GM10266 (cell line): Measurements from ENCODE around the gene MZT2B.
A peak's percentile ranks its signal among the peaks of the same experiment; 100 is the strongest.
"Not testable (repeated sequence)": the region's sequence is repeated elsewhere in the genome, so short reads cannot be mapped to it uniquely, and the experiment has no call there.

Source experiments
- DNase-seq: peaks from one replicate; pipeline ENCODE4 v3.0.0; 2012; ENCODE audit errors: extremely low spot score
- TF ChIP-seq, protein P1 (sequence below): IDR thresholded peaks from 2 replicates; pipeline ENCODE4 v1.5.1; 2012; ENCODE audit warnings: mild to moderate bottlenecking, low read depth; ENCODE audit not compliant: control insufficient read depth, insufficient read depth; ENCODE audit errors: missing control alignments

MZT2B gene

DNA sequence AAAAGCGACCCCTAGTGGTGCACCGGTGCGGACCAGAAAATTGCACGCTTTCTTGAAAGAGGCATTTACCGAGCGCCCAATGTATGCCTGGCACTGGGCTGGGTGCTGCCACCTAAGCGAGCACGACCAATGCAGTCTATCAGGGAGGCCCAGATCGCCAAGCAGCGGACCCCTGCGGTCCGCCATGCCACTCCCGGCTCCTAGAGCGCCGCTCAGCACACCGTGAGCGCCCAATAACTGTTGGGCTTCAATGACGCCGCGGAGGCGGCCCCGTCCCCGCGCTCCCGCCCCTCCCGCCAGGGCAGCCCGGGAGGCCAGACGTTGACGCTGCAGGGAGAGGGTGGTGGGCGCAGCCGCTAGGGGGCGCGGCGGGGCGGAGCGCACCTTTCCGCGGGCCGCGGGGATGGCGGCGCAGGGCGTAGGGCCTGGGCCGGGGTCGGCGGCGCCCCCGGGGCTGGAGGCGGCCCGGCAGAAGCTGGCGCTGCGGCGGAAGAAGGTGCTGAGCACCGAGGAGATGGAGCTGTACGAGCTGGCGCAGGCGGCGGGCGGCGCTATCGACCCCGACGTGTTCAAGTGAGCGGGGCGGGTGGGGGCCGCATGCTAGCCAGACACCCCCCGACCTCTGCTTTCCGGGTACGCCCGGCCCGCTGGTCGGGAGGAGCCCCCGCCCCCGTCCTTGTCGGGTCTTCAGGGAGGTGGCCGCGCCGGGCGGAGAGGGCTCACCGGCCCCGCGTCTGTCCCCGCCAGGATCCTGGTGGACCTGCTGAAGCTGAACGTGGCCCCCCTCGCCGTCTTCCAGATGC, at the start of gene MZT2B:
MZT2B (plus strand) TSS at position 383 of the 803 bp plus-strand sequence; CDS start at position 404, 21 bp downstream.
- DNase-seq = peak; percentile 94

GRCh38 chr2:130135692-130136541, 46.1 kb upstream of the MZT2B start:
- no peak for DNase-seq
- TF ChIP-seq, protein P1, sequence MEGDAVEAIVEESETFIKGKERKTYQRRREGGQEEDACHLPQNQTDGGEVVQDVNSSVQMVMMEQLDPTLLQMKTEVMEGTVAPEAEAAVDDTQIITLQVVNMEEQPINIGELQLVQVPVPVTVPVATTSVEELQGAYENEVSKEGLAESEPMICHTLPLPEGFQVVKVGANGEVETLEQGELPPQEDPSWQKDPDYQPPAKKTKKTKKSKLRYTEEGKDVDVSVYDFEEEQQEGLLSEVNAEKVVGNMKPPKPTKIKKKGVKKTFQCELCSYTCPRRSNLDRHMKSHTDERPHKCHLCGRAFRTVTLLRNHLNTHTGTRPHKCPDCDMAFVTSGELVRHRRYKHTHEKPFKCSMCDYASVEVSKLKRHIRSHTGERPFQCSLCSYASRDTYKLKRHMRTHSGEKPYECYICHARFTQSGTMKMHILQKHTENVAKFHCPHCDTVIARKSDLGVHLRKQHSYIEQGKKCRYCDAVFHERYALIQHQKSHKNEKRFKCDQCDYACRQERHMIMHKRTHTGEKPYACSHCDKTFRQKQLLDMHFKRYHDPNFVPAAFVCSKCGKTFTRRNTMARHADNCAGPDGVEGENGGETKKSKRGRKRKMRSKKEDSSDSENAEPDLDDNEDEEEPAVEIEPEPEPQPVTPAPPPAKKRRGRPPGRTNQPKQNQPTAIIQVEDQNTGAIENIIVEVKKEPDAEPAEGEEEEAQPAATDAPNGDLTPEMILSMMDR = no peak

More for the DNA sequence above, at the start of gene MZT2B:
- TF ChIP-seq, protein P1 = peak; percentile 90

- not testable (repeated sequence) for DNase-seq
Observed at GRCh38 chr2:130136546-130136945, 45.5 kb upstream of the MZT2B start.

DNA sequence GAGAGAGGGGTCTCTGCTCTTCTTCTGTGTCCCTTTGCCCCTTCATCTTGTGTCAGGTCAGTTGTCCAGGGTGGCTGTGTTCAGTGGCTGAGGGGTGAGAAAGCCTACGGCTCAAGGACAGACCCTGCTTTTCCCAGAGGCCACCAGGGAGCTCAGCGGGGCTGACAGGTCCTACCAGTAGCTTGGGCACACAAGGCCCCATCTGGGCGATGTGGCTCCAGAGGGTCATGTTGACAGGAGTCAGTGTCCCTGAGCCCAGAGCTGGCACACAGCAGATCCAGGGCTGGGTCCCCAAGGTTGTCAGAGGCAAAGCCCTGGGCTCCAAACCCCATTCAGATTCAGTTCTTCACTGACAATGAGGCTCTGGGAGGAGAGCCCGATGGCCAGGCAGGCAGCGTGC, 44.9 kb upstream of the MZT2B start:
- not testable (repeated sequence) for DNase-seq

DNA sequence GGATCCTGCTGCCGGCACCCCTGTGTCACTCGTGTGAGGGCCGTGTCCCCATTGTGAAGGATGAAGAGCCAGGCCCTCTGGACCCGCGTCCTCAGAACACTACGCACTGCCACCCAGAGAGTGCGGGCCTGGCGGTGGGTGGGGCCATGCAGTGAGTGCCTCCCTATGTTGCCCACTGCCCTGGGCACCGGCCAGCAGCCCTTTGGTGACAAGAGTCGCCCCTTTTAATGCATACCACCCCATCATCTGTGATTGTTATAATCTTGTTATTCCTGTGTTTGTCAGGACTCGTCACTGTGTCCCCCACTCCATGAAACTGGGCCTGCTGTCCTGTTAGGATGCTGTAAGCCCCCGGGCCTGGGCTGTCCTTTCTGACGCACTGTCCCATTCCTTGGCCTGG, 43.7 kb upstream of the MZT2B start:
- not testable (repeated sequence) for DNase-seq

DNA sequence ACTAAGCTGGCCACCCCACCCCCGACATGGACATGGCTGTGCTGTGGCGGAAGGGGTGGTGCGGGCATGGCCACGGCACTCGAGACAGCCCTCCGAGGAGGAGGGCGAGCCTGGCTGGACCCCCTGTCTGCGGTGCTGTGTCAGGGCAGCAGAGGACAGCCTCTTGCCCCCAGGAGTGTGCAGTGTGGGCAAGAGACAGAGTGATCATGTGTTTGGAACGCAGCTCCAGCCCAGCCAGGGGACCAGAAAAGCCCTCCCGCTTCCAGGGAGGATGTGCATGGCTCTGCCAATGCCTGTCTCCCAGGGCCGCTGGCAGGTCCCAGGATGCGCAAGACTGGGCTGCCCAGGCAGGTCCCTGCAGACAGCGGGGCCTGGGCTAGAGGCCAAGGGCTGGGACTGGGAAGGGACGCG, 43.2 kb upstream of the MZT2B start:
- DNase-seq = not testable (repeated sequence)

GRCh38 chr2:130139331-130140280, 42.5 kb upstream of the MZT2B start:
- DNase-seq = not testable (repeated sequence)

- not testable (repeated sequence) for DNase-seq
Observed at GRCh38 chr2:130140516-130140915, 41.5 kb upstream of the MZT2B start.

DNA sequence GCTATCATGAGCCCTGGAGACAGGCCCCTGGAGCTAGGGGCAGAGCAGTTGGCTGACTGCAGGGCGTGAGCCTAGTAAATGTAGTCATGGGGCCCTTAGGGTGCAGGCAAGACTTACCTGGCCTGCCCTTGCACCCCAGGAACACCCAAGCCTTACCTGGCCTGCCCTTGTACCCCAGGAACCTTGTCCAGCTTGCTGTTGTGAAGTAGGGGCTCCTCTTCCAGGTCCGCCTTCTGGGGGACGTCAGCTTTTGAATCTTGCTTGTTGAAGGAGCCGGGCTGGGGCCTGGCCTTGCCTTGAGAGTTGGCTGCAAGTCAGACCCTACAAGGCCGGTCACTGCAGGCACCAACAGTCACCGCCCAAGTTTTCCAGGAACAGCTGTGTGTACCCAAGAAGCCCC, 41.1 kb upstream of the MZT2B start:
- not testable (repeated sequence) for DNase-seq

- DNase-seq = not testable (repeated sequence)
Observed at GRCh38 chr2:130141645-130142370, 40.3 kb upstream of the MZT2B start.

GRCh38 chr2:130142396-130143265, 39.4 kb upstream of the MZT2B start:
- not testable (repeated sequence) for DNase-seq

DNA sequence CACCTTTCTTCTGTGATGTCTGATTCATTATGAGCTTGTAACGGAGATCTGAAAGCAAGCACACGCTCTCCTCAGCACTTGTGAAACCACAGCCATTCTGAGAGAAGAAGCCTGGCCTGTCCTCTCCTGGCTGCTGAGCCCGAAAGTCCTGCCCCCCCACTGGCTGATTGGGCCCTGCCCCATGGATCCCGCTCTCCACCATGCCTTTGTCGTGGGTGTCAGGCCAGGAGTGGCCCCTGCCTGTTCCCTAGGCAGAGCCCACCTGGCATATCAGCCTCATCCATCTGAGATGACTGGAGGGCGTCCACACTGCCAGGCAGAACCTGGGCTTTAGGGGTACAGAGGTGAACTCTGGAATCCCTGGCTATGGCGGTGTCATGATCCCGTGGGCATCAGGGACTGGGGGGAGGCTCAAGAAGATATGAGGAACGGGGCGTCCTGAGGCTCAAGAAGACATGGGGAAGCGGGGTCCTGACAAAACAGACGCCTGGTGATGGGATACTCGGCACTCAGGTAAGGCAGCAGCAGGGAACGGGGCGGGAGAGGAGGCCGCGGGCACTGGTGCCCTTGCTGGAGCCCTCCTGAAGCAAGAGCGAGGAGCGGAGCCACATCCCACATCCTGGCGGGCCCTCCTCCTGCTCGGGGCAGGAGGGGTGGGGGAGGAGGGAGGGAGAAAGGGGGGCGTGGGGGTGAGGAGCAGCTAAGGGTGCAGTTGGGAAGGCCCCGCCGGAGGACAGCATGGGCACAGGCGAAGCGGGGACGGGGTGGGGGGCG, 38.6 kb upstream of the MZT2B start:
- DNase-seq = not testable (repeated sequence)

DNA sequence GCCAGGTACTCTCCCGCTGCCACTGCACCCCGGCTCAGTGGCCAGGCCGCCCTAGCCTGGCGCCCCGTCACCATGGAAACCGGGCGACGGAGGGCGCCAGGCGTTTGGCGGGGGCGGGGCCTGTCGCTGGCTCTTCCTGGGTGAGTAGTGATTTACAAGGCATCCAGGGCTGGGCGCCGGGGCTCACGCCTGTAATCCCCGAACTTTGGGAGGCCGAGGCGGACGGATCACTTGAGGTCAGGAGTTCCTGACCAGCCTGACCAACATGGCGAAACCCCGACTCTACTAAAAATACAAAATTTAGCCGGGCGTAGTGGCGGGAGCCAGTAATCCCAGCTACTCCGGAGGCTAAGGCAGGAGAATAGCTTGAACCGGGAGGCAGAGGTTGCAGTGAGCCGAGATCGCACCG, 37.1 kb upstream of the MZT2B start, which contains the start of gene CCDC74B:
CCDC74B (minus strand) TSS at position 107 of the 409 bp plus-strand sequence. CDS start 116 bp downstream, outside the sequence.
- DNase-seq = not testable (repeated sequence)

- not testable (repeated sequence) for DNase-seq
Observed at GRCh38 chr2:130148515-130148914, 33.5 kb upstream of the MZT2B start.
